Measurements from ENCODE around the gene TMEM147.
A peak's percentile ranks its signal among the peaks of the same experiment; 100 is the strongest.

The TMEM147 gene

DNA sequence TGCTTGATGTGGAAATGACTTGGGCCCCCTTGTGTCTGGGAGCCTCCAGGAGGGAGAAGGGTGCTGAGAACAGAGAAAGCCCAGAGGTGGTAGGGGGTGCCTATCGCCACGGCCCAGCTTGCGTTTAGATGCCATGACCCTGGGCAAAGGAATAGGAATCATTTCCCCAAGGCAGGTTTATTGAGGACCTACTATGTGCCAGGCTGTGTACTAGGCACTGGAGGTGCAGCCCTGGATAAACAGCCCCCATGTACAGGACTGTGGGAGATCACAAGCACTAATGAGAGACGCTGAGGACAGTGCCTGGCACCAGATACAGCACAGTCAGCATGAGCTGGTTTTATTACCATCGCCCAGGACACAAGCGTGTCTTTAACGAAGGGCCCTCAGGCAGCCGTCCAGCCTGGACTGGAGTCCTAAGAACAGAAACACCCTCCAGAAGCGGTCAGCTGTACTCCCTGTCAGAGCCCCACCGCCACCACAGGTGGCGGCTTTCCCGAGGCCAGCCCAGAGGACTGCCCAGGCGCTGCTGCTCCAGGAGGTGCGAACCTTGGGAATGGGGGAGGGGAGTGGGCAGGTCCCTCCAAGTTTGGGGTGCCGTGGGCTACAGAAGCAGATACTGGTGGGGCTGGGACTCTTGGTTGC is 4.6 kb downstream of the TMEM147 start:
- Mint-ChIP-seq H3K27ac (no peak overlapping the region), H3K9me3 (ENCODE audit: low read depth) (no peaks in the 10 kb centered on the region), H3K36me3 (peaks cover 4% of the 10 kb centered on the region), H3K27me3 (no peaks in the 10 kb centered on the region), H3K4me1 (ENCODE audit: low read depth) (peaks cover 29% of the 10 kb centered on the region), H3K4me3 (no peak overlapping the region)

DNA sequence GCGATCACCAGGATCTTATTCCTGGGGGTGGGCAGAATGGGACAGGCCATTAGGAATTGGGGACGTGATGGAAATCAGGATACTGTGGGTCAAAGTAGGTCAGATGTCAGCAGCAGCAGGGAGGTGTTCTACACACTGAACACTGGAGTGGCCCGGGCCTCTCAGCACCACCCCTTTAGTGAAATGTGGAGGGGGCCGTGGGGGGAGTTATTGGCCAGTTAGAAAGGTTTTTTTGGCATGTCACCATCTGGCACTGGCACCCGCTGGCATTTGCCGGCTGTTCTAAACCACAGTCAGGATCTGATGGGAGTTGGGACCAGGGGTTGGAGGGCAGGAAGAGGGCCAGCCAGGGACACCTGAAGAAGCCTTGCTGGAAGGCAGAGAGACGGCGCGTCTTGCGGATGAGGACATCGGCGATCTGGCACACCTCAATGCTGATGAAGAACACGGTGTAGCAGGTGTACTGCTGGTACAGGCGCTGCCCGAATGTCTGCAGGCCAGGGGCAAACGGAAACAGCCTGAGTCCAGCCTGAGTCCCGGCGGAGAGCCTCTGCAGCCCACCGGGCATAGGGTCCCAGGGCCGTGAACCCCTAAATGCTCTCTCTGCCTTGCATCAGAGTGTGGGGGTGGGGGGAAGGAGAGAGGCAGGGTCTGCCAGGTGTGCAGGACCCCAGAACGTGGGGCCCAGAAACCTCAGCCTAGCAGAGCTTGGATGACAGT is 5.8 kb downstream of the TMEM147 start:
- peaks cover 4% of the 10 kb centered on the region for H3K36me3 Mint-ChIP-seq
- H3K27me3 Mint-ChIP-seq = no peaks in the 10 kb centered on the region
- no peak overlapping the region for H3K4me3 Mint-ChIP-seq
- no peaks in the 10 kb centered on the region for H3K9me3 Mint-ChIP-seq (ENCODE audit: low read depth)
- no peak overlapping the region for H3K27ac Mint-ChIP-seq
- peaks cover 26% of the 10 kb centered on the region for H3K4me1 Mint-ChIP-seq (ENCODE audit: low read depth)

DNA sequence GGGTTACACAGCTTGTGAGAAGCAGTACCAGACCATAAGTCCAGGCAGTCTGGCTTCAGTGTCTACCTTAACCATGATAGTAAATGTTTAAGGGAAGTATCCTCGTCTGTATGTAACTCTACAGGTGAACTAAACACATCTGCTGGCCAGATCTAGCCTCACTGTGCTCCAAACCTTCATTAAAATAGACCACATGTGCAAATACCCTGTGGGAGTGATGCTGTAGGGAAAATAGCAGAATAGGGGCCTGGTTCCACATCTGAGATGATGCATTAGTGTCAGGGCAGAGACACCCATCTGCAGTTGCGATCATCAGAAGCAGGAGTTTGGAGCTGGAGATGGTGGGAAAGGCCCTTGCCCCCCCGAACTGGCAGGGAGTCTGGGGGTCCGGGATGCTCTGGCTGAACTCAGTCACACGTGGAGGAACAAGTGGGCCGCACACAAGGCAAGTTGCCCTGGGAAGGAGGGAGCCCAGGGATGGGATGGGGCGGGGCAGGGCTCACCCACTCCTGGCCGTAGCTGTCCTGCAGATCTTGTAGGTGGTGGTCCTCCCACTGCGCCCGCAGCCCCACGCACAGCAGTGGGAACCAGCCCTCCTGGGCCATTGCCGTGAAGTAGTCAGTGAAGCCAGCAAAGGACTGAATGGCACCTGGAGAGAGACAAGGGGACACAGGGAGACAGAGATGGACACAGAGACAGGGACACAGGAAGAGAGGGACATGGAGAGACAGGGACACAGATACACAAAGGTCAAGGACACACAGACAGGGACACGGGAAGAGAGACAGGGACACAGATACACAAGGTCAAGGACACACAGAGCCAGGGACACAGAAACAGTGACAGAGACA is 7.3 kb downstream of the TMEM147 start:
- Mint-ChIP-seq H3K27me3 (no peaks in the 10 kb centered on the region), H3K36me3 (peaks cover 4% of the 10 kb centered on the region), H3K4me1 (ENCODE audit: low read depth) (peaks cover 16% of the 10 kb centered on the region), H3K27ac (no peak overlapping the region), H3K4me3 (no peak overlapping the region), H3K9me3 (ENCODE audit: low read depth) (no peaks in the 10 kb centered on the region)

DNA sequence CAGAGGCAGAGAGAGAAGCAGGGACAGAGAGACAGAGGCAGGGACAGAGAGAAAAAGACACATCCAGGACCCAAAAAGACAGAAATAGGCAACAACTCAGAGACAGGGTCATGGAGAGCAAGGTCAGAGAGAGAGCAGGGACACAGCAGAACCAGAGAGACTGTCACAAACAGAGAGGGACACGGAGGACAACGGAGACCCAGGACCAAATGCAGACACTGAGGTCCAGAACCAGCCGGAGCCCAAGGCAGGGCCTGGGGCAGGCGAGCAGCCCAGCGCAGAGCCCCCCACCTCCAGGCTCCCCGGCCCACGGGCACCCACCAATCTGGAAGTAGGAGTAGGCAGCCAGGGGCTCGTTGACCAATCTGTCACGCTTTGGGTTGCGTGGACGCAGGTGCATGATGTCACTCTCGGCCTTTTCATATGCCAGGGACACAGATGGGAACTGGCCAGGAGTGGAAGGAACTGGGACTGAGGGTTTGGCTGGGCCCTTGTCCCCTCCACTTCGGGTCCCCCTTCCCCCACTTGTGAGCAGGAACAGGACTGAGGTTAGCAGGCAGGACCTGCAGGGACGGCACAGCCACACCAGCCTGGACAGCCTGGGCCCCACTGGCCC is 8.1 kb downstream of the TMEM147 start:
- no peaks in the 10 kb centered on the region for H3K27me3 Mint-ChIP-seq
- H3K4me3 Mint-ChIP-seq = no peak overlapping the region
- H3K27ac Mint-ChIP-seq = no peak overlapping the region
- H3K9me3 Mint-ChIP-seq (ENCODE audit: low read depth) = no peaks in the 10 kb centered on the region
- H3K36me3 Mint-ChIP-seq = peaks cover 4% of the 10 kb centered on the region
- H3K4me1 Mint-ChIP-seq (ENCODE audit: low read depth) = peaks cover 14% of the 10 kb centered on the region

DNA sequence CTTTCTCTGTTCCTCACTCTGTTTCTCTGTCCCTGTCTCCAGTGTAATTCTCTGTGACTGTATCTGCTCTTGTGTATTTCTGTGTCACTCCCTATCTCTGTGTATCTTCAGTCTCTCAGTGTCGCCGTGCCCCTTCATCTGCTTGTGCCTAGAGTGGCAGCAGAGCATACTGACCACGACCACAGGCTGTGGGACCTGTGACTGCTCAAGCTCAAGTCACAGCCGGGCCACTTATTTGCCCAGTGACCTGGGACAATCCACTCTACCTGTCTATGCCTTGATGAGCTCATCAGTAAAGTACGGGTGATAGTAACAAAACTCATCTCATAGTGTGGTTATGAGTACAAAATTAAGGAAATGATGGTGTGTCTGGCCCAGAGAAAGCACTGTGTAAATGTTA is 8.7 kb downstream of the TMEM147 start:
- H3K27me3 Mint-ChIP-seq = peaks cover 3% of the 10 kb centered on the region
- no peak overlapping the region for H3K4me3 Mint-ChIP-seq
- H3K9me3 Mint-ChIP-seq (ENCODE audit: low read depth) = no peaks in the 10 kb centered on the region
- H3K36me3 Mint-ChIP-seq = peaks cover 3% of the 10 kb centered on the region
- no peak overlapping the region for H3K27ac Mint-ChIP-seq
- peaks cover 14% of the 10 kb centered on the region for H3K4me1 Mint-ChIP-seq (ENCODE audit: low read depth)

DNA sequence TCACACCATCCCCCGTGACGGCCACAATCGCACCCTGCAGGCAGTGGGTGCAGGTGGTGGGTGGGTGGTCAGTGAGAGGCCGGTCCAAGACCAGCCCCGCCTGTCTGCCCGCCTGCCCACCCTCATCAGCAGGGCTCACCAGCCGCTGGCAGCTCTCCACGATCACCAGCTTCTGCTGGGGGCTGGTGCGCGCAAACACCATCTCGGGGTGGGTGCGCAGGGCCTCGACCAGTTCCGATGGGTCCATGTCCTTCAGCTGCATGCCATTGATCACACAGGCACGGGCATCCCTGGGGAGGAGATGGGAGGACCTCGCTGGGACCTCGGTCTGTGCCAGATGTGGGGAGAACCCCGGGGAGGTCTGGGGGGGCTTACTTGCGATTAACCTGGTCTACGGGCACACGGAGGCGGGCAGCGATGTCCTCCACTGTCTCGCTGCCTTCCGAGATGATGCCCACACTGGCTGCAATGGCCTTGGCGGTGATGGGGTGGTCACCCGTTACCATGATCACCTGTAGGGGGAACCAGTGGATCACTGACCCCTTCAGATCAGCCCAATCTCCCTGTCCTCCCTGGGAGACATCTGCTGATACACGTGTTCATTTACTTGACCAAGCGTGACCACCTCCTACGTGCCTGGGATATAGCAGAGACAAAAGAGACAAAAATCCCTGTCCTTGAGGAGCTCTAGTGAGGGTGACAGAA is 10.0 kb downstream of the TMEM147 start:
- H3K4me3 Mint-ChIP-seq = no peak overlapping the region
- H3K9me3 Mint-ChIP-seq (ENCODE audit: low read depth) = no peaks in the 10 kb centered on the region
- no peak overlapping the region for H3K27ac Mint-ChIP-seq
- no peaks in the 10 kb centered on the region for H3K36me3 Mint-ChIP-seq
- peaks cover 11% of the 10 kb centered on the region for H3K4me1 Mint-ChIP-seq (ENCODE audit: low read depth)
- peaks cover 11% of the 10 kb centered on the region for H3K27me3 Mint-ChIP-seq

DNA sequence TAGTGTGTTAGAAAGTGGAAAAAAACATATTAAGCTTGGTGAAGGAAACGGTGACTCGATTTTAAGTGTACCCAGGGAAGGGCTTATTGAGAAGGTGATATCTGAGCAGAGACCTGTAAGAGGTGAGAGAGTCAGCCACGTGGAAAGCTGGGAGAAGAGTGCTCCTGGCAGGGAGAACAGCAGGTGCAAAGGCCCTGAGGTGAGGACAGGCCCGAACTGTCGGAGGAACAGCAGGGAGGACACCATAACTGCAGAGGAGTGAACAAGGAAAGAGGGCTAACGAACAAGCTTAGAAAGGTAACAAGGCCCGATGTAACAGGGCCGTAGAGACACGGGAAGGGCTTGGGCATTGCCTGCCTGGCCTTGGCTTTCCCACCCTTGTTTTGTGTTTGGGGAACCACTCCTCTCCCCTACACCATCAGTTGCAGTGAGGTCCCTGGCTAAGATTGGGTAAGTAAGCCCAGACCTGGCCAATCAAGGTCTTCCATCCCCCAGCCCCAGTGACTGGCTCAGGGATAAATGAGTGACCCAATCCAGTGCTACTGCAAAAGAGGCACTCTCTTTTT is 10.7 kb downstream of the TMEM147 start:
- Mint-ChIP-seq H3K27ac (no peak overlapping the region), H3K27me3 (peaks cover 15% of the 10 kb centered on the region), H3K4me1 (ENCODE audit: low read depth) (peaks cover 11% of the 10 kb centered on the region), H3K4me3 (no peak overlapping the region), H3K36me3 (no peaks in the 10 kb centered on the region), H3K9me3 (ENCODE audit: low read depth) (no peaks in the 10 kb centered on the region)

DNA sequence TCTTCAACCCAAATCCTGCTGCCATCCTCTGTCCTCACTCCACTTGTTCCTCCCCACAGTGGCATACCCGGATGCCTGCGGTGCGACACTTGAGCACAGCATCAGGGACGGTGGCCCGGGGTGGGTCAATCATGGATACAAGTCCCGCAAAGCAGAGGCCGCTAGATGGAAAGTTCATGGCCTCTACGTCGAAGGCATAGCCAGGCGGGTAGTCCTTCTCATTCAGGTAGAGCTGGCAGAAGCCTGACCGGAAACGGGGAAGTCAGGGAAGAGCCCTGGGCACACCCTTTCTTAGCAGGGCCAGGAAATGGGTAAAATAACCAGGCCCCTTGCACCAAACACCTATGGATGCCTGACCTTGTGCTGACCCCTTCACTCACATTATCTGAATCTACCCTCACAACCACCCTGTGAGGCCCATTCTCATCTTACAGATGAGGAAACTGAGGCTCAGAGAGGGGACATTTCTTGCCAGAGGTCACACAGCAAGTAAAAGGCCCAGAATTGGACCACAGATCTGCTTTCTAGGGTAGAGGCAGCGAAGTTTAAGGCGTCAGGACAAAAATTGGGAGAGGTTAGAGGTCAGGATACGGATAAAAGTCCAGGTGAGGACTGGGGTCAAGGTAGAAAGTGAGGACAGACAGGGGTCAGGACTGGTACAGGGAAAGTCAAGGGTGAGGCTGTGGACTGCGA is 11.6 kb downstream of the TMEM147 start:
- Mint-ChIP-seq H3K4me1 (ENCODE audit: low read depth) (peaks cover 11% of the 10 kb centered on the region), H3K9me3 (ENCODE audit: low read depth) (no peaks in the 10 kb centered on the region), H3K36me3 (no peaks in the 10 kb centered on the region), H3K4me3 (peak overlapping the region; percentile 70), H3K27me3 (peaks cover 20% of the 10 kb centered on the region), H3K27ac (no peak overlapping the region)

DNA sequence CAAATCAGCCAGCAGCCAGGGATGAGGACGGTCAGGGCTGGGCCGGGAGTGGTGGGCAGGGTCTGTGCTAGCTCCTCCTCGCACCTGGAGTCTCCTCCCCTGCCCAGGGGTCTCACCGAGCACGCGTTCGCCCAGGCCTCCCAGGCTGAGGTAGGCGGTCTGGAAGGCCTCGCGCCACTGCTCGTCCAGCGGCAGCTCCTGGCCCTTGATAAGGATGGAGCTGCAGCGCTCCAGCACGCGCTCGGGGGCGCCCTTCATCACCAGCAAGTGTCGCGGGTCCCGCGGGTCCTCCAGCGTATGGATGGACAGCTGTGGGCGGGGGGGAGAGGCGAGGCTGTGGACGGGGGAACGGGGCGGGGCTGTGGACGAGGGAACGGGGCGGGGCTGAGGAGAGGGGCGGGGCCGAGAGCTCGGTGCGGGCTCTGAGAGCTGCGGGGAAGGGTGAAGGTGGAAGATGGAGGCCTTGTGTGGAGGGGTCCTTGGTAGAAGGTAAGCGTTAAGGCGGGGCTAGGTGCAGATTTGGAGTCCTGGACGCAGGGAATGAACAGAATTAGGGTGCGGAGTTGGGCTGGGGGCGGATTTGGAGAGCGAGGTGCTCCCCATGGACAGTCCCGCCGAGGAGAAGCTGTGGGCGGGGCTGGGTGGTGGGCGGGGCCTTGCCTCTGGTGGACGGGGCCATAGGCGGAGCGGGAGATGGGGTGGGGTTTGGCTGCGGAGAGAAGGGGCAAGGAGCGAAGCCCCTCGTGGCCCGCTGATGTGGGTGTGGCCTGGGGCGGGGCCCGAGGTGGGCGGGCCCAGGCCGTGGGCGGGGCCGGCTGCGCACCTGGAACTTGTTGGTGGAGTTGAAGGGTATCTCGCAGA is 12.3 kb downstream of the TMEM147 start:
- H3K27ac Mint-ChIP-seq = no peak overlapping the region
- peak overlapping the region; percentile 84 for H3K4me3 Mint-ChIP-seq
- no peaks in the 10 kb centered on the region for H3K36me3 Mint-ChIP-seq
- H3K4me1 Mint-ChIP-seq (ENCODE audit: low read depth) = peaks cover 11% of the 10 kb centered on the region
- no peaks in the 10 kb centered on the region for H3K9me3 Mint-ChIP-seq (ENCODE audit: low read depth)
- H3K27me3 Mint-ChIP-seq = peaks cover 25% of the 10 kb centered on the region

DNA sequence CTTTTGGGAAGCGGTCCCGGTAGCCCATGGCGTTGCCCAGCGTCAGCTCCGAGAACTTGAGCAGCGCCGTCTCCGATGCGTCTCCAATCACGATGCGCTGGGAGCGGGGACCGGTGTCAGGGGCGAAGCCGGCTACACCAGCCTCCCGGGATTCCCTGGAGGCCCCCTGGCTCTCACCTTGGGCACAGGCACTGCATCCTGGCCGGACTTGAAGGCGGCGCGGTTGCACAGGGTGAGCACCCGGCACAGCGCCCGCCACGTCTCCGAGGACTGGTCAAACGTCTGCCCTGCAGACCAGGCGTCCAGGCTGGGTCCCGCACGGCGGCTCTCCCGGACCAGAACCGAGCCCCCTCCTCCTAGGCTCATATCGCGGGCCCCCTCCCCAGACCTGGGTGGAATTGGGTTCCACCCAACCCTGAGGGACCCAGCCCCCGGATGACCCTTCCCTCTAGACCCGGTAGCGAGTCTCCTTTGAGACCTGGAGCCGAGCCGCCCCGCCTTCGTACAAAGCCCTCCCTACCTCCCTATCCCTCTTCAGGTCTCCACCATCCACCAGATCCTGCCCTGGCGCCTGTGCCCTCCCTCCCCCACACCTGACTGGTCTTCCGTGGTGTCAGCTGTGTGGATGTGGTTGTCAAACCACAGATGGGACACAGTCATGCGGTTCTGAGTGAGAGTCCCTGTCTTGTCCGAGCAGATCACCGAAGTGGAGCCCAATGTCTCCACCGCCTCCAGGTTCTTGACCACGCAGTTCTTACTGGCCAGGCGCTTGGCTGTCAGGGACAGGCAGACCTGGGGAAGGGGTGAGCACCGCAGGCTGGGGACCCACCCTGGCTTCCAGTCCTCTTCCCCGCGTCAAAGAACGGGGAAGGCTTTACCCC is 13.2 kb downstream of the TMEM147 start:
- Mint-ChIP-seq H3K4me3 (peak overlapping the region; percentile 49), H3K27me3 (peaks cover 25% of the 10 kb centered on the region), H3K9me3 (ENCODE audit: low read depth) (no peaks in the 10 kb centered on the region), H3K4me1 (ENCODE audit: low read depth) (peaks cover 11% of the 10 kb centered on the region), H3K27ac (no peak overlapping the region), H3K36me3 (no peaks in the 10 kb centered on the region)

DNA sequence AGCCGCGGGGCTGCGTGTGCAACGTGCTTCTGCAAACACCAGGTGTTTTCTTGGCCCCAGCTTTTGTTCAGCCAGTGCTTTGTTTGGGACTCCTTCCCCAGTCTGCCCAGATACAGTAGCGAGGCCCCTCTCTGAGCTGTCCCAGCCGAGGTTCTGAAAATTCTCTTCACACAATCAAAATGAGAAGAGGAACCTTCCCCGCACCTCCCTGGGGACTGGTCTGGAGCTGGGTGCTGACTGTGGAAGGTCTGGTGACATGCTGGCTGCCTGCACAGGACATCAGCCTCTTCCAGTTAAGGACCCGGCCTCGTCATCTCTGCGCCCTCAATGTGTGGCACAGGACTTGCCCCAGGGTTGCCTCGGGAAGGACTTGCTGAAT is 13.8 kb downstream of the TMEM147 start:
- Mint-ChIP-seq H3K4me1 (ENCODE audit: low read depth) (peaks cover 11% of the 10 kb centered on the region), H3K36me3 (no peaks in the 10 kb centered on the region), H3K4me3 (peak overlapping the region; percentile 49), H3K27me3 (peaks cover 27% of the 10 kb centered on the region), H3K9me3 (ENCODE audit: low read depth) (no peaks in the 10 kb centered on the region), H3K27ac (no peak overlapping the region)

DNA sequence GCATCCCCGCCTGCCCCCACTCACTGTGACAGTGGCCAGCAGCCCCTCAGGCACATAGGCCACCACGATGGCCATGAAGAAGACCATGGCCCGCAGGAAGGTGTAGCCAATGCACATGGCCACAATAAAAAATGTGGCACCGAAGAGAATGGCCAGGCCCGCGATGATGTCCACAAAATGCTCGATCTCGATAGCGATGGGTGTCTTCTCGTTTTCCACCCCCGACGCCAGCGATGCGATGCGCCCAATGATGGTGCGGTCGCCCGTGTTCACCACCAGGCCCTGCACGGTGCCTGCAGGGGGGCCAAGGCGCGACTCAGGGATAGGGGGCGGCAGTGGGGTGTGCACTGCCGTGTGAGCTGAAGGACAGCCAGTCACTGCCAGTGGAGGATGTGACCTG is 14.4 kb downstream of the TMEM147 start:
- Mint-ChIP-seq H3K27me3 (peaks cover 27% of the 10 kb centered on the region), H3K36me3 (no peaks in the 10 kb centered on the region), H3K4me1 (ENCODE audit: low read depth) (peaks cover 11% of the 10 kb centered on the region), H3K27ac (no peak overlapping the region), H3K9me3 (ENCODE audit: low read depth) (no peaks in the 10 kb centered on the region), H3K4me3 (no peak overlapping the region)

Data from activated naive CD8-positive, alpha-beta T cell (primary cell).